LNCAP (cell line): Measurements from ENCODE around the gene CCDC88A.

Experiments used
- TF ChIP-seq, protein P1 (sequence below): fragments of 450-650 bp; IDR thresholded peaks from 2 replicates; pipeline ENCODE4 v1.5.1; 2017; ENCODE audit warnings: mild to moderate bottlenecking

The CCDC88A gene

DNA sequence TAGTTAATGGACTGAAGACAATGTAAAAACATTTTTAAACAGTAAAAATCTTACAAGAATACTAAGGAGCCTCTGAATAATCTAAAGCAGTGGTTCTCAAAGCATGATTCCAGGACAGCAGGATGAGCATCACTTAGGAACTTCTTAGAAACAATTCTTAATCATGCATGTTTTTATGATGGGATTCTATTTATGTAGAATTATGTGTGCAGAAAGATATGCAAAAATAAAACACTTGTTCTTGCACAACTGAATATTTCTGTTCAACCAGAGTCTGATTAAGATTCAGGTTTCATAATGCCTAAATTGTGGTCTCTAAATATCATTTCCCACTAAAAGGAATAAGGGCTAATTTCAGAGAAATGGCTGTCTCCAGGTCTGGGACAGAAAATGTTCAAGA lies 81.4 kb downstream of the CCDC88A start:
- TF ChIP-seq, protein P1, sequence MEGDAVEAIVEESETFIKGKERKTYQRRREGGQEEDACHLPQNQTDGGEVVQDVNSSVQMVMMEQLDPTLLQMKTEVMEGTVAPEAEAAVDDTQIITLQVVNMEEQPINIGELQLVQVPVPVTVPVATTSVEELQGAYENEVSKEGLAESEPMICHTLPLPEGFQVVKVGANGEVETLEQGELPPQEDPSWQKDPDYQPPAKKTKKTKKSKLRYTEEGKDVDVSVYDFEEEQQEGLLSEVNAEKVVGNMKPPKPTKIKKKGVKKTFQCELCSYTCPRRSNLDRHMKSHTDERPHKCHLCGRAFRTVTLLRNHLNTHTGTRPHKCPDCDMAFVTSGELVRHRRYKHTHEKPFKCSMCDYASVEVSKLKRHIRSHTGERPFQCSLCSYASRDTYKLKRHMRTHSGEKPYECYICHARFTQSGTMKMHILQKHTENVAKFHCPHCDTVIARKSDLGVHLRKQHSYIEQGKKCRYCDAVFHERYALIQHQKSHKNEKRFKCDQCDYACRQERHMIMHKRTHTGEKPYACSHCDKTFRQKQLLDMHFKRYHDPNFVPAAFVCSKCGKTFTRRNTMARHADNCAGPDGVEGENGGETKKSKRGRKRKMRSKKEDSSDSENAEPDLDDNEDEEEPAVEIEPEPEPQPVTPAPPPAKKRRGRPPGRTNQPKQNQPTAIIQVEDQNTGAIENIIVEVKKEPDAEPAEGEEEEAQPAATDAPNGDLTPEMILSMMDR: no peak

DNA sequence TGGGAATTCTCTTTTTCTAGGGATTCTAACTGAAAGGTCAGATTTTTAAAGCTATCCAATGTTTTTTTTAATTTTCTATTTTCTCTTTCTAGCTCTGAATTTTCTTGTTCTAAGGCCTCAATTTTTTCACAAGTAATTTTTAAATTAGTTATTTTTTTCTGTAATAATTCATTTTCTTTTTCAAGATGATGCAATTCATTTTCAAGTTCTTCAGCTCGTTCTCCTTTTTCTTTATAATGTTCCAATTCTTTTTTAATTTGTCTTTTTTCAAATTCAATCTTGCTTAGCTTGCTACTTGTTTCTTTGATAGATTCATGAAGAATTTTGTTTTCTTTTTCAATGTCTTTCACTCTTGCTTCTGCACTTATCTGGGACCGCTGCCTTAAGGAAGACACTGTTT lies 84.9 kb downstream of the CCDC88A start:
- TF ChIP-seq, protein P1: no peak

DNA sequence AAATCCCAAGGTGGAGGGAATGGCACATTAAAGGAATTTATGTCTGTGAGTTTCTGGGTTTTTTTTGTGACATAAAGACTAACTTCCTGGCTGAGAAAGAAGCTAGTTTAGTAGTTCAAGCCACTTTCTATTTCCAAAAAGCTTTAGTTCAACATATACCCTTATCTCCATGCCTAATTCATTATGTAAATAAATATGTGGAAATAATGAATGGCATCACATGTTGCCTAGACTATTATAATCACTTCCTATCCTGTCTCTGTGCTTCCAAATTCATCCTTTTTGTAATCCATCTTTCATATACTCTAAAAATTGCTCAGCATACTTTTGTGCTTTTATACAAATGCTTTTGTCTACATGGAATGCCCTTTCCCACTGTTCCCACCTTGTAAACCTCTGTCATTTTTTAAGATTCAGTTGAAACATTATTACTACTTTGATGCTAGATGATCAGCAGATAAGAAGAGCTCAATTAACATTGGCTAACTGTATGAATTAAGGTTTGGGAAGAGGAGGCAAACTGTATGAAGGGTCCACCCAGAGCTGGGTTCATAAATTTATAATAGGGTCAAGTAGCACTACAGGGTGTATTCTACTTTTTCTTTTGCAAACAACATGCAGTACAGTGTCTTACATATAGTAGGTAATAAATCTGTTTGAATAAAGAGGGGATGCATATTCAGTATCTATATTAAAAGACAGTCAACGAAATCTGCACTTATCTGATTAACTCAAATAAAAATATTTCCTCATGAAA lies 88.9 kb downstream of the CCDC88A start:
- TF ChIP-seq, protein P1: no peak

DNA sequence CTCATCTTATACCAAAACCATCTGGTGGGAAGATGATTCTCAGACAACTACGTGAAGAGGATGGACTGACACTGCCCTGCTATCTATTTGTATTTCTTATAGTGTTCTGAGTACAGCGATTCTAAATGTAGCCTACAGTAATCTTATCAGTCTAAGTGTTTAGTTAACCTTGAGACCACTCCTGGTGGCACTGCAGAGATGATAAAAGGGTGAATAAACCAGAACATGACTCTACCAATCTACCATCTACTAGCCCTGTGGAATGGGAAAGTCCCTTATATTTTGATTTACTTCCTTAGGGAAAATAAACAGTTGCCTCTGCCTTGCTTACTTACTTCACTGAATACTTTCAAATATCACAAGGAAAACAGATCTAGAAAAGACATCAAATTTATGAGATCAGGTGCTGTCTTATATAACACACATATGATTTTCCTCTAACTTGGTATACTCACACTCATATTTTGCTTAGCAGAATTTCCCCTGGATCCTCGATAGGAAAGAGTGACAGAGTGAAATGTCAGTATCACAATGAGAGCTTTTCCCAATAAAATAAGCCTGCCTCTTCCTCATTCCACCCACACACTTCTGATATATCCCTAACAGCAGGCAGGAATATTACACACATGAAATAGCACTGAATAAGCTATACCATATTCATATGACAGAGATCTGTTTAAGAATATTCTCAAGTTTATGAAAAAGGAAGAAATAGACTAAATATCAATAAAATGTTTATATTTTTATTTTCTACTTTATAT lies 92.0 kb downstream of the CCDC88A start:
- TF ChIP-seq, protein P1: no peak

DNA sequence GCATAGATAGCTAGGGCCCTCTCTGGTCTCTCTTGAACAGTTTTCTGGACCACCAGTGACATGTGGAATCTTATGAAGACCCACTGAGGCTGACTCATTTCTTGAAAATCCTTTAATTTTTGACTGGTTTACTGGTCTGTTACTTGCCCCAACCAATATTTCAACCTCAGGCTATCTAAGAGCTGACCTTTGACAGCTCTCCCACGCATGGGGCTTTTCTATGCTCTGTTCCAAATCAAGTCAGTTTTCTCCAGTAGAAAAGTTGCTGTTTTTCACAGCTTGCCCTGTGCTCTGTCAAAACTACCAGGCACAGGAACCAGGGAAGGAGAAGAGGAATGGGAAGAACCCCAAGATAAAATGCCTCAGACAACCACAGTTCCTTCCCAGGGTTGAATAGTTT lies 104.7 kb downstream of the CCDC88A start:
- TF ChIP-seq, protein P1: no peak

DNA sequence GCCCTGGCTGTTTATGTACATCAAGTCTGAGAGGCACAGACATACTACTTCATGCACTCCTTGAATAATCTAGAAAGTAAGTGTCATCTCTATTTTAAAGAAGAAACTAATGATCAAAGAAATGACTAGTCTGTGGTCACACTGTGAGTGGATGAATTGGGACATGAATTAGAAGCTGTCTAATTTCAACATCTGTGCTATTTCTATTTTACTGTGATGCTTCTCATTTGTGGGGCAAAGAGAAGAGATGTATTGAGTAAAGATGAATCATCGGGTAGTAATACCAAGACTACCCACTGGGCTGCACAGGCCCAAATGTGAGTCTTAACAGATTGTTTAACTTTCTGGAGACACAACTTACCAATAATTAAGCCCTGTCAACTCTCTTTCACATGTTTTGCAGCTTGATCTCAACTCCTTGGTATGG lies 108.2 kb downstream of the CCDC88A start:
- TF ChIP-seq, protein P1: no peak

DNA sequence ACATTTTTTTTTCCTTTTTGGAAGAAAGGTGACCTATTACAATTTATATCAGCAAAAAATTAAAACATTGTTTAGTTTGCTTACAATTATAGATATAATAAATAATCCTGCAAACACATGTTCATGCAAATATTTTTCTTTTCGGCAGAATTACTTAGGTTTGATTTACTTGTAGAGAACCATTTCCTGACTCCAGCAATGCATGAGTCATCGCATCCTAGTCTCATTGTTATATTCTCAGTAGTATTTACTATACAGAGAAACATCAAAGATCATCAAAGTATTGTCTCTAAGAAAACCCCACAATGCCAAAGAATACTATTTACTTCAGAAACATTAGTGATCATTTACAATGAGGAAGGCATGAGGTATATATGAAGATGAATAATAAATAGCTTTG lies 110.2 kb downstream of the CCDC88A start:
- TF ChIP-seq, protein P1: no peak
